HG03558 (cell line): Measurements from ENCODE around the gene RSRC2.

Experiments
- ATAC-seq: cut with Tn5 transposase; IDR thresholded peaks from one replicate; pipeline ENCODE4 v1.9.1; 2021; ENCODE audit warnings: moderate number of reproducible peaks; ENCODE audit not compliant: unreplicated experiment; ENCODE audit errors: extremely low read depth

RSRC2 gene

DNA sequence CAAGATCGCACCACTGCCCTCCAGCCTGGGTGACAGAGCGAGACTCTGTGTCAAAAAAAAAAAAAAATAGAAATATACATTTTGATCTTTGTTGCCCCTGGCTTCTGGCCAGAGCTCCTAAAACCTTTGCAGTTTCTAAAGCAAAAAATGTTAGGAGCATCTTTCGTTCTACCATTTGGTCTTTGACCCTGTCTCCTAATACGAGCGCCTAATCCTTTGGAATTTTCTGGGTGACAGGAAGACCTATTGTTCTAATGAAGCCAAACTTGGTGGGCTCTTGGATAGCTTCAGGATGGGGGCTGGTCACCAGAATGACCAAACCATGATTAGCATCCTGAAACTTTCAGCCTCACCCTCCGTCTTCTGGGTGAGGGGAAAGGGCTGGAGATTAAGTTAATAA, 72.0 kb downstream of the RSRC2 start:
- ATAC-seq: no peak

- no peak for ATAC-seq
These were observed 72.5 kb downstream of the RSRC2 start for GRCh38 chr12:122454250-122454721.
